Stimulated activated effector memory CD8-positive, alpha-beta T cell treated with anti-CD3 and anti-CD28 coated beads, Interleukin-12 subunit alpha, Interleukin-12 subunit beta, amount 100 ng/mL, for 72 hours (primary cell): ENCODE measurements around the gene INPP5F.

Source experiments
- ATAC-seq: fragments of 150-1000 bp; cut with Tn5 transposase; 2 replicates; pipeline ENCODE4 v1.10.0; 2021
- DNase-seq, 2 donors: peaks; one replicate each; pipeline ENCODE4 v3.0.0; 2021 to 2022; ENCODE audit warnings: low spot score in 2 of 2
- H3K27ac Mint-ChIP-seq: one replicate; pipeline ENCODE4 v1.8.0; 2022; ENCODE audit warnings: mild to moderate bottlenecking, mixed read lengths
- H3K36me3 Mint-ChIP-seq: one replicate; pipeline ENCODE4 v1.8.0; 2022; ENCODE audit warnings: mild to moderate bottlenecking, mixed read lengths
- H3K4me1 Mint-ChIP-seq: one replicate; pipeline ENCODE4 v1.8.0; 2022; ENCODE audit warnings: mixed read lengths
- H3K4me3 Mint-ChIP-seq: one replicate; pipeline ENCODE4 v1.8.0; 2022; ENCODE audit warnings: mild to moderate bottlenecking, mixed read lengths
- H3K9me3 Mint-ChIP-seq: one replicate; pipeline ENCODE4 v1.8.0; 2022; ENCODE audit warnings: mixed read lengths

The INPP5F gene

GRCh38 chr10:119725517-119725827 lies 378 bp upstream of the INPP5F start:
- no peak for DNase-seq
- Mint-ChIP-seq H3K4me3 (peak overlapping the region; percentile 79), H3K9me3 (no peaks in the 10 kb centered on the region), H3K36me3 (peaks cover 17% of the 10 kb centered on the region), H3K27ac (peak overlapping the region; percentile 85), H3K4me1 (peaks cover 38% of the 10 kb centered on the region)
- no peak for ATAC-seq

- peaks cover 38% of the 10 kb centered on the region for H3K4me1 Mint-ChIP-seq
- ATAC-seq: no peak
- DNase-seq: no peak
- peaks cover 28% of the 10 kb centered on the region for H3K36me3 Mint-ChIP-seq
- no peaks in the 10 kb centered on the region for H3K9me3 Mint-ChIP-seq
- H3K27ac Mint-ChIP-seq: peak overlapping the region; percentile 71
- peak overlapping the region; percentile 79 for H3K4me3 Mint-ChIP-seq
These were observed 919 bp downstream of the INPP5F start for GRCh38 chr10:119726676-119727261.

- no peak for DNase-seq
- peak overlapping the region; percentile 71 for H3K27ac Mint-ChIP-seq
- H3K4me1 Mint-ChIP-seq: peaks cover 38% of the 10 kb centered on the region
- H3K9me3 Mint-ChIP-seq: no peaks in the 10 kb centered on the region
- H3K4me3 Mint-ChIP-seq: peak overlapping the region; percentile 79
- peaks cover 38% of the 10 kb centered on the region for H3K36me3 Mint-ChIP-seq
- no peak for ATAC-seq
These were observed 2.4 kb downstream of the INPP5F start for GRCh38 chr10:119728172-119728800.

DNA sequence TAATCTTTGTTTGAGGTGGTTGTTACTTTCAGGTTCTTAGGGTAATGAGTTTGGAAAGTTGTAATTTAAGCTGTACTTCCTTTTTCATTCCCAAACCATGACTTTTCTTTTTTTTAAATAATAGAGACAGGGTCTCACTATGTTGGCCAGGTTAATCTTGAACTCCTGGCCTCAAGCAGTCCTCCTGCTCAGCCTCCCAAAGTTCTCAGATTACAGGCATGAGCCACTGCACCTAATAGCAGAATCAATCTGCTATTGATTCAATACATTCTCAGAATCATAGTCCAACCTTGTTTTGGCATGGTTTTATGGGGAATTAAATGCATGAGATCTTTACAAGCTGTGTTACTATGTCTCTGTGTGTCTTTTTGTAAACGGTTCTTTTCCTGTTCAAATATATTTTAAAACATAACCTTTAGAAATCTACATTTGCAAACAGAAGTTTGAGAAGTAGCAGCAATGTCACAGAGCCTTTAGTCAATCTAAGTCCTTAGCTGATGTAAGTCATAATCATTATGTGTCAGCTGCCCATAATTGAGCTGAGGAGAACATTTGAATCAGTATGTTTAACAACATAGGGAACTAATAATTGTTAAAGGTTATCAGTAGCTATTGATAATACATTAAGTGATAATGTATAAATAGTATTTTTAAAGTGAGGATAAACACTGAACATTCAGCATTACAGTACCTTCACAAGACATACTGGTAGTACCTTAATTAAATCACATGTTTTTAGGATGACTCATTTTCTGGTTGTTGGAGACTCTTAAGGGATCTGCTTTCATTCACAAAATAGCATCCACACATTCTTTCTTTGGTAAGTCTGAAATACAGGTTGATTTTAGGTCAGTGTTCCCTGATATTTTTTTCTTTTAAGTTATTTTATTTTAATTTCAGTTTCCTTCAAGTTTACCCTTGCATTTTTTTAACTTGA lies 8.8 kb downstream of the INPP5F start:
- peaks cover 11% of the 10 kb centered on the region for H3K4me1 Mint-ChIP-seq
- peaks cover 27% of the 10 kb centered on the region for H3K36me3 Mint-ChIP-seq
- ATAC-seq (peak; percentile 73), DNase-seq (no peak)
- H3K27ac Mint-ChIP-seq: no peak overlapping the region
- H3K4me3 Mint-ChIP-seq: no peak overlapping the region
- no peaks in the 10 kb centered on the region for H3K9me3 Mint-ChIP-seq

DNA sequence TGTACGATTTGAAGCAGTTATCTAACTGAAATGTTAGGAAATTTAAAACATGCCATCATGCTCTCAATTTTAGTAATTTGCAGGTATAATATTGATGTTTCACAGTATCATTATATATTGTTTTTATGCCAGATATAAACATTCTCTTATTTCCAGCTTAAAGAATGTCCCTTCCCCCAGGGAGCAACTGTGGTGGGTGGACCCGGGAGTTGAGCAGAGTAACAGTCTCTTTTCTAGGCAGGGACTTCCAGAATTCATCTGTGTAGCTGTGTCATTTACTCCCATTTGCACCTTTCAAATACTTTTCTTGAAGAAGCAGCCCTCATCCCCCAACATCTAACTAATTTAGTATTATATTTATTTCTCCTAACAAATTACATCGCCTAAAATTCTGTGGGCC lies 9.6 kb downstream of the INPP5F start:
- peaks cover 11% of the 10 kb centered on the region for H3K4me1 Mint-ChIP-seq
- H3K4me3 Mint-ChIP-seq: no peak overlapping the region
- H3K27ac Mint-ChIP-seq: no peak overlapping the region
- H3K9me3 Mint-ChIP-seq: no peaks in the 10 kb centered on the region
- ATAC-seq: no peak
- H3K36me3 Mint-ChIP-seq: peaks cover 21% of the 10 kb centered on the region
- no peak for DNase-seq

DNA sequence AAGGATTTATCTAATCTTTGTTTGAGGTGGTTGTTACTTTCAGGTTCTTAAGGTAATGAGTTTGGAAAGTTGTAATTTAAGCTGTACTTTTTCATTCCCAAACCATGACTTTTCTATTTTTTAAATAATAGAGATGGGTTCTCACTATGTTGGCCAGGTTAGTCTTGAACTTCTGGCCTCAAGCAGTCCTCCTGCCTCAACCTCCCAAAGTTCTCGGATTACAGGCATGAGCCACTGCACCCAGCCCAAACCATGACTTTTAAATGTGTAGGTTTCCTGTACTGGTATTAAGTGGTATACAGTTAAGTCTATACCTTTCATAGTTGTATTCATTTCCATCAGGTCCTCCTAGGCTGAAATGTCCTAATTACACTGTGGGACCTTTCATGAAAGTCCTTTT lies 10.4 kb downstream of the INPP5F start:
- Mint-ChIP-seq H3K36me3 (peaks cover 14% of the 10 kb centered on the region), H3K9me3 (no peaks in the 10 kb centered on the region), H3K4me1 (peaks cover 11% of the 10 kb centered on the region), H3K4me3 (no peak overlapping the region), H3K27ac (no peak overlapping the region)
- ATAC-seq (no peak), DNase-seq (no peak)

GRCh38 chr10:119737039-119737663 lies 11.3 kb downstream of the INPP5F start:
- peaks cover 11% of the 10 kb centered on the region for H3K4me1 Mint-ChIP-seq
- ATAC-seq: peak; percentile 70
- DNase-seq: no peak
- no peaks in the 10 kb centered on the region for H3K9me3 Mint-ChIP-seq
- H3K27ac Mint-ChIP-seq: no peak overlapping the region
- H3K4me3 Mint-ChIP-seq: no peak overlapping the region
- H3K36me3 Mint-ChIP-seq: peaks cover 6% of the 10 kb centered on the region

- no peak overlapping the region for H3K4me3 Mint-ChIP-seq
These were observed 12.0 kb downstream of the INPP5F start for GRCh38 chr10:119737823-119738222.

GRCh38 chr10:119738962-119739361 lies 13.1 kb downstream of the INPP5F start:
- no peaks in the 10 kb centered on the region for H3K9me3 Mint-ChIP-seq
- ATAC-seq (no peak), DNase-seq (no peak)
- no peak overlapping the region for H3K27ac Mint-ChIP-seq
- peaks cover 11% of the 10 kb centered on the region for H3K4me1 Mint-ChIP-seq
- H3K4me3 Mint-ChIP-seq: no peak overlapping the region
- no peaks in the 10 kb centered on the region for H3K36me3 Mint-ChIP-seq

More at GRCh38 chr10:119737823-119738222, 12.0 kb downstream of the INPP5F start:
- peak; percentile 43 for ATAC-seq
- no peaks in the 10 kb centered on the region for H3K9me3 Mint-ChIP-seq
- DNase-seq: no peak
- H3K36me3 Mint-ChIP-seq: no peaks in the 10 kb centered on the region
- H3K4me1 Mint-ChIP-seq: peaks cover 11% of the 10 kb centered on the region
- H3K27ac Mint-ChIP-seq: peak overlapping the region; percentile 29

- peaks cover 22% of the 10 kb centered on the region for H3K4me1 Mint-ChIP-seq
- H3K9me3 Mint-ChIP-seq: no peaks in the 10 kb centered on the region
- H3K36me3 Mint-ChIP-seq: no peaks in the 10 kb centered on the region
- ATAC-seq (no peak), DNase-seq (no peak)
- no peak overlapping the region for H3K4me3 Mint-ChIP-seq
- no peak overlapping the region for H3K27ac Mint-ChIP-seq
These were observed 14.2 kb downstream of the INPP5F start for GRCh38 chr10:119740096-119740495.

GRCh38 chr10:119742947-119743648 lies 17.2 kb downstream of the INPP5F start:
- no peak for DNase-seq
- Mint-ChIP-seq H3K9me3 (no peaks in the 10 kb centered on the region), H3K4me3 (no peak overlapping the region), H3K36me3 (no peaks in the 10 kb centered on the region), H3K4me1 (peaks cover 16% of the 10 kb centered on the region), H3K27ac (no peak overlapping the region)
- ATAC-seq: no peak

GRCh38 chr10:119747940-119748339 lies 22.1 kb downstream of the INPP5F start:
- DNase-seq: no peak
- H3K9me3 Mint-ChIP-seq: no peaks in the 10 kb centered on the region
- H3K27ac Mint-ChIP-seq: no peak overlapping the region
- H3K4me3 Mint-ChIP-seq: no peak overlapping the region
- H3K4me1 Mint-ChIP-seq: peaks cover 28% of the 10 kb centered on the region
- no peaks in the 10 kb centered on the region for H3K36me3 Mint-ChIP-seq
- ATAC-seq: no peak

GRCh38 chr10:119748871-119749270 lies 23.0 kb downstream of the INPP5F start:
- Mint-ChIP-seq H3K4me1 (peaks cover 28% of the 10 kb centered on the region), H3K4me3 (no peak overlapping the region), H3K9me3 (no peaks in the 10 kb centered on the region), H3K27ac (no peak overlapping the region), H3K36me3 (no peaks in the 10 kb centered on the region)
- no peak for ATAC-seq
- no peak for DNase-seq

GRCh38 chr10:119749455-119749854 lies 23.6 kb downstream of the INPP5F start:
- ATAC-seq: no peak
- no peaks in the 10 kb centered on the region for H3K9me3 Mint-ChIP-seq
- no peak overlapping the region for H3K4me3 Mint-ChIP-seq
- H3K27ac Mint-ChIP-seq: no peak overlapping the region
- no peak for DNase-seq
- peaks cover 23% of the 10 kb centered on the region for H3K4me1 Mint-ChIP-seq
- H3K36me3 Mint-ChIP-seq: no peaks in the 10 kb centered on the region
